Measurements from ENCODE around the gene MYO10.
A peak's percentile ranks its signal among the peaks of the same experiment; 100 is the strongest.

Gene MYO10

DNA sequence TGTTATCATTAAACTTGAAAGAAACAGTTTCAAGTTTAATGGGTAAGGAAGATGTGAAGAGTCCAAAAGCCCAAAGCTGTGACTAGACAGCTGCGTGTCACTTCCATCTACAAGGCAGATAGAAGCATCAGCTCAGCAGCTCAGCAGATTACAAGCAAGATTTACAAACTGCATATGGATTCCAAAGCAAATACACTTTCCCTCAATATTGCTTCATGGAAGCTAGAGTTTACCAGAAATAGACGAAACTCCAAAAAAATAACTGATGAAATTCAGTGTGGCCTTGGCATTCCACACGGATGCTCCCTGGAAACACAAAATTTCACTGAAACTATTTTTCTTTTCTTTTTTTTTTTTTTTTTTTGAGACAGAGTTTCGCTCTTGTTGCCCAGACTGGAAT is 17.9 kb downstream of the MYO10 start:
- no peak for DNase-seq

DNA sequence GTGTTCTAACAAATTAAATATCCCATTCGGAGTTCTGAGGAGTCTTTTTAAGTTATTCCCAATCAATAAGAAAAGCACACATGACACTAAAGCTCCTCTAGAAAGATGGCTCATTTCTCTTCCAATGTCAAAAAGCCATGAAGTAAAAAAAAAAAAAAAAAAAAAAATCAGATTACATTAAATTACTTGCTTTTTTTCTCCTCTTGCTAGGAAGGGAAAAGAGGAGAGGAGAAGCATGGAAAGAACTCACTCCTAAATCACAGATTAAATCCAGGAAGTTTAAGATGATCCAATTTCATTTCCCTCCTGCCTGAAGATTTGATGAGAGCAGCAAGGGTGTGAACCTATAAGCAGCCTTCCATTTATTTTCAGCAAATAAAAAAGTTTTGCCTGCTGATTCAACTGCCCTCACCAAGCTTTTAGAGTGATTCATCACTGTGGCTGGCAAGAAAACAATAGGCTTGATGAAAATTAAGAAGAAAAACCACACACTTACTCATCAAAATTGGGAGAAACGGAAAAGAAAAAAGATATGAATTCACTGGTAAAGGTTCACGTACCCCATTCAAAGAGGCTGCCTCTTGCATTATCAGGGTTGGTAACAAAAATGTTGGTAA is 19.7 kb downstream of the MYO10 start:
- no peak for DNase-seq

DNA sequence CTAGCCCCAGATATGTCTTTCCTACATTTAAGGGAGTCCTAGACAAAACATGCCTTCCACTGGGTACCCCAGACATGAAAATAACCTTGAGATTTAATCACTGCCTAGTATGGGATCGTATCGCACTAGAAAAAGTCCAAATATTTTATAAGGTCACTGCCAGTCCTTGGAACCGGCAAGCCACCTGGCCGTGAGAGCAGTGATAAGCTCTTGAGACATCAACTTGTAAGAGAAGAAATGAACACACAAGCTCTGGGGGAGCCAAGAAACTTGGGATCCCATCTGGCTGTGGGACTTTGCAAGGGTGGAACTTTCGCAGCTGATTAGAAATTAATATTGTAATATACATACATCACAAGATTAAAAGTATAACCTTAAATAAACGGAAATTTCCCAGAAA is 21.5 kb downstream of the MYO10 start:
- DNase-seq, result no peak

DNA sequence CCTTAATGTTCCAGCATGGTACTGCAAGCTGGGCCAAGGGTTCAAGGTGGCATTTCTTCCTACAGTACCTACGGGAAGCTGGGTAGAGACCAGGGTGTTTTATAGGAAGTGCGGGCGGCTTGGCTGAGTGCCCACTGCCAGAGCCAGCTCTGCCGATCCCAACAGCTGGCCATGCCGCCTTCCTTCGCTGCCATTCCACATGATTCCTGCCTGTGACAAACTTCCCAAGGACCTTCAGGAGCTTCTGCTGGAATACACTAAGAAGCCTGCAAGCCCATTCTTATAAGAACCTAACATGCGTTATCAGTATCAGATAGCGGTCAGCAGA is 22.0 kb downstream of the MYO10 start:
- DNase-seq, result no peak

DNA sequence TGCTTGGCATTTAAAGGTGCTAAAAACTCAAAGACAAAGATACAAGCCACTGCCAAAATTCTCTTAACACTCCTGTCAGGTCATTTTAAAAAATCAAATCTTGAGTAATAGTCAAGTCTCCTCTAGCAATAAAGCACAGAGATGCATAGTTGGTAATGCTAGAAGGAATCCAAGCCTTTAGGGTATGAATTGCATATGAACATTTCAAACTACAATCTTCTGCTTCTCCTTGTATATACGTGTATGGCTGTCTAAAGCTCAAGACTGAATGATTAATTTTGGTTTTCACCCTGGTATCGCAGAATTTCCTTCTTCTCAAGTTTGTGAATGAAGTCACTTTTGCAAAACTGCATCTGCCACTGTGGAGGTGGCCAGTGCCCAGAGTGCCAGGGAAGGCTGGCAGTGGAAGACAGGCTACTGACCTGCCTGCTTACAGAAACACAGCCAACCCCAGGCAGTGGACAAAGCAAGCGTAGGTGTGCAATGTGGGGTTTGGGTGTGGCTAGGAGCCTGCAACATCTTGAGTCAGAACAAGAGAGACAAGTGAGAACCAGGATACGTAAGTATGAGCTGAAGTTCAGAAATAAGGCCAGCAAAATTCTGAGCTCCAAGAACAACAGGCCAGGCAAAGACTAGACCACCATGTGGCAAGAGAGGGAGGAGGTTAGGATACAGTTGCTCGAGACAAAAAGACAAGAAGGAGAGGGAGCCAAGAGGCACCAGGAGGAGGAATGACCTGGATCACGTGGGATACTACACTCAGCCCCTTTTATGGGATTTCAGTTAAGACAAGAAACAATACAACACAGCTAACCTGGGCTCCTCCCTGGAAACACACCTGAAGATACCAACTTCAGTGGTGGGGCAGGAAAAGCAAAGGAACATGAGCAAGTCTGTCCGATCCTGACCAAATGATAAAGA is 22.6 kb downstream of the MYO10 start:
- DNase-seq, result peak in 1 of 56 donors; percentile 2

DNA sequence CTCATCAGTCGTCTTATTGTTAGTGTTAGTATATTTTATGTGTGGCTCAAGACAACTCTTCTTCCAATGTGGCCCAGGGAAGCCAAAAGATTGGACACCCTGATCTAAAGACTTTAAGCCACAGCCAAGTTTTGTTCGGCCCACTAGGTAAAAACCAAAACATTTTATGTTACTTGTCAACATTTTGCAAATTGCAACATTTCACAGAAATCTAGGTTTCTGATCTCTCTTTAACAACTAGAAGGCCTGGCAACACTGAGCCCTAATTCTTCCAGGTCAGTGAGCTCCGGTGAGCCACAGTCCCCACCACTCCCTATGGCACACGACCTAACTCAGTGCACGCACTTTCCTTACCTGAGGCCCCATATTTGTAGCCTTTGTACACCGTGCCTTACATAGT is 24.0 kb downstream of the MYO10 start:
- DNase-seq, result no peak

DNA sequence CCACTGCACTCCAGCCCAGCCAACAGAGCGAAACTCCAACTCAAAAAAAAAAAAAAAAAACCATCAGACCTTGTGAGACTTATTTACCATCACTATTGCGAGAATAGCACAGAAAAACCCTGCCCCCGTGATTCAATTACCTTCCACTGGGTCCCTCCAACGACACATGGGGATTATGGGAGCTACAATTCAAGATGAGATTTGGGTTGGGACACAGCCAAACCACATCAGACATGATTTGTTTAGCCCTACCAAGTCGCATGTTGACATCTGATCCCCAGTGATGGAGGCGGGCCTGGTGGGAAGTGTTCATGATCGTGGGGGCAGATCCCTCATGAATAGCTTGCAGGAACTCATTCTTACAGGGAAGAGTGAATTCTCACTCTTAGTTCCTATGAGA is 26.6 kb downstream of the MYO10 start:
- DNase-seq, result no peak

DNA sequence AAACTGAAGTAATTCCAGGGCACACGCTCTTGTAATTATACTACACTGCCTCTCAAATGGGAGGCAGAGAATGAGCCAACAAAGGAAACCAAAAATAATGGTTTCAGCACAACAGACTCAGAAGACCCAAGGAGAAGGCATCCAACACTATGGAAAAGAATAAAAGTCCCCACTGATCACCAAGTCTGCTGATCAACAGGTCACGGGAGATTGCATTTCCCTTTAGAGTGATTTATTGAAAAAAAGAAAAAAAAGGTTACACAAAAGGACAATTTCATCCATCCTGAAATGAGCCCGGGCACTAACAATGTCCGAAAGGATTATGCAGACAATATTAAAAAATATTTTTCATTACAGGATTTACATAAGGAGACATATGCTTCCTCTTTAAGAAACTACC is 28.8 kb downstream of the MYO10 start:
- DNase-seq, result no peak

DNA sequence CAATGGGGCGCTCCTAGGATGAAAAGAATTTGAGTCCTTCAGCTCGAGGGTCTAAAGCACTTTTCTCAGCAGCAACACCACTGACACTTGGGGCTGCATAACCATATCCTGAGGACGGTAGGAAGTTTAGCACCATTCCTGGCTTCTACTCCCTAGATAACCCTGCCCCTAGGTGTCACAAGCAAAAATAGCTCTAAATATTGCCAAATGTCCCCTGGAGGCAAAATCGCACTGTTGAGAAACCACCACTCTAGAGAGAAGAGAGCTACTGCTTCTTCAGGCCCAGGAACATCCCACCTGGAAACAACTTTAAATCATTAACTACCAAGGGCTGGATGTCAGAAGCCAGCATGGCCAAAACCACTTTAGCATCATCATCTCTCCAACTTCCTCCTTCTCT is 29.8 kb downstream of the MYO10 start:
- DNase-seq, result no peak

DNA sequence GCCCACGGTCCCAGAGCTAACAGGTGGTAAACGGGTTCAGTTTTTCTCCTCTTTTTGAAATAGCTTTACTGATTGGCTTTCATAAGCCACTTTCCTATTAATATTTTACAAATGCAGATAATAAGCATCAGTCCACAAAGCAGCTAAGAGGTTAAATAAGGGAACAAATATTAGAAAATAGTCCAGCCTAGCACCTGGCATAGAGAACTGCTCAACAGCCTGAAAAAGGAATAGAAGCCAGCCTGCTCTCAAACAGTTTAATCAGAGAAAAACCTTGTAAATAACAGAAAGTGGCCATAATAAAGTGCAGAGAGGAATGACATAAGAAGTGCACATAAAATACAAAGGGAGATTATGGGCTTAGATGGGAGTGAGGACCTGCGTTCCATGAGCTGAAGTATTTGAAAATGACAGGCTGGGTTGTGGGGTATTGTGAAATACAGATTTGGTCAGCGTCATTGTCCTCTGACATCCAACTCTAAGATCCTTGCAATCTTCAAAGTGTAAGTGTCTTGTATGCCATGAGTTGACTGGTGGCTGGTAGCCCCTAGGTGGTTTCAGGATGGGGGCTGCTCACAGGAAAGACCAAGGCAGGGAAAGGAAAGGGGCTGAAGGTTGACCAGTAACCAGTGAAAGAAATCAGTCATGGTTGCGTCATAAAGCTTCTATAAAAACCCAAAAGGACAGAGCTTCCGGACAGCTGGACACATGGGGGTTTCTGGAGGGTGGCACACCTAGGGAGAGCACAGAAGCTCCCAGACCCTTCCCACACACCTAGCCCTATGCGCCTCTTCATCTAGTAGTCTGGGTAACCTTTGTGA is 32.4 kb downstream of the MYO10 start:
- no peak for DNase-seq

DNA sequence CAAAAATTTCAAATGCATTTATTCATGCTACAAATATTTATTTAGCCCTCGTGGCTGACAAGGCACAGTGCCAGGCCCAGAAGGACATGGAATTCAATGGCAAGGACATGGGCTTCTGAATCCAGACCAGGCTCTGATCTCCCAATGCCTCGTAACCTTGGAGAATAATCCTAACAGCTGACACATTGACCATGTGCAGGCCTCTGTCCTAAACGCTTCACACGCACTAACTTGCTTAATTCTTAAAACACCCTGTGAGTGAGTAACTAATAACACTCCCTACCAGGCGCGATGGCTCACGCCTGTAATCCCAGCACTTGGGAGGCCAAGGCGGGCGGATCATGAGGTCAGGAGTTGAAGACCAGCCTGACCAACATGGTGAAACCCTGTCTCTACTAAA is 33.2 kb downstream of the MYO10 start:
- no peak for DNase-seq

DNA sequence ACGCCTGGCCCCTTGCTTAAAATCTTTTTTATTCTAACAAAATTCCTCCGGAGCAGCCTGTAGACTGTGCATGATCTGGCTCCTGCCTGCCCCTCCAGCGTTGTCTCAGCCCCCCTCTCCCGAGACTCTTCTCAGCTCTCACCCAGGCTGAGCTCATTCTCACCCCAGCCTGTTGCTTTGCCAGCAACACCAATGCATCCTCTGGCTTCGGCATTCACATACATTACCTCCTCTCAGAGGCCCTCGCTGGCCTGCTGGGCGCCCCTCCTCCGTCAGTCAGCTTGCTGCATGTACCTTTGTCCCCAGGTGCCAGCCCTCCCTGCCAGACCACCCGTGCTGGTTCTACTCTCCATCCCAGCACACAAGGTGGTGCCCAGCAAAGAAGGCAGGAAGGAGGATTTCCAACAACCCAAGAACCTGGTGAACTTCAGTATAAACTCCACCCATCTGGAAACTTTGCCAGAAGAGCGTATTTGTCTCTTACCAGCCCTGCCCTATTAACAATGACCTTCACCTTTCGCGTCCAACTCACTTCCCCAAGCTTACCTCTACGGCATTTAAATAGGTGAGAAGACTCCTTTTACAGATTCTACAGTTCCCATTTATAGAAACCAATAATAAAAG is 35.0 kb downstream of the MYO10 start:
- no peak for DNase-seq

DNA sequence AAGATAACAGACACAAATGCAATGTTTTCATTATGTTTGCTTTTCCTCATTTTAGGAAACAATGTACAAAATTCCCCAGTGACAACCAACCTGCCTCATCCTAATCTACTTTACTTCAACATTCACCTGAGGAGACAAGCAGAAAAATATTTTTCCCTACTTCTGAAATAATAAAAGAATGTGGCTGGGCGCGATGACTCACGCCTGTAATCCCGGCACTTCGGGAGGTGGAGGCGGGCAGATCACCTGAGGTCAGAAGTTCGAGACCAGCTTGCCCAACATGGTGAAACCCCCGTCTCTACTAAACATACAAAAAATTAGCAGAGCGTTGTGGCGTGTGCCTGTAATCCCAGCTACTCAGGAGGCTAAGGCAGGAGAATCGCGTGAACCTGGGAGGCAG is 36.9 kb downstream of the MYO10 start:
- DNase-seq, result no peak

DNA sequence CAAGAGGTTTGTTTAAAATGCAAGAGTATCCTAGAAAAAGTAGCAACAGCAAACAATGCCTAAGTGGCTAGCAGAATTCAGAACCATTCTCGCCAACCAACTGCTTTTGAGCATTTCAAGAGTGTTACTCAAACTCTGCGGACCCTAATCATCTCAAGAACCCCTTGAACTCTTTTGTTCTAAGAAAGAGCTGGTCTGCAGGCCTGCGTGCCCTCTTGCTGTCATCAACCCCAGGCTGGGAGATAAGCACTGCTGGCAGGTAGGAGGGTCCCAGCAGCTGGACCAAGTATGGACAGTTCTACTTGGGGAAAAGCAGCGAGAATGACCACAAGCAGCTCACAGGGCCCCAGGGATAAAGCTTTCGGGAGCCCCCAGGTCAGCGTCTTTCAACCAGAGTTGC is 38.3 kb downstream of the MYO10 start:
- DNase-seq, result no peak

DNA sequence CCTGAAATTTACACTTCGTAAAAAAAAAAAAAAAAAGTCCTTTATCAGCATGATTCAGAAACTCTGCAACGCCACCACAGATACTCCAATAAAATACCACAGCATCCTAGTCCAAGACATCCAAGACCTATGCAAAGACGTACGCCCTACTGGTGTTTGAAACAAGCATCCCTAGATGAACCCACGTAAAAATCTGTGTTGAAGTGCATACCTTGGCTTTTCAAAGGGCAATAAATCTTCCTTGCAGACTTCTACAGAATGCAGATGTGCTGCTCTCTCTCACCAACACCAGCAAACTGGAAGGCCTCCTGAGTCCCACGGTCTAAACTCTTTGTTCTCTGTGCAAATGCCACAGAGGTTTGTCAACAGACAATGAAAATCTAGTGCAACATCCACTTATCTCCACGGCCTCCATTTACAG is 38.8 kb downstream of the MYO10 start:
- DNase-seq, result no peak

DNA sequence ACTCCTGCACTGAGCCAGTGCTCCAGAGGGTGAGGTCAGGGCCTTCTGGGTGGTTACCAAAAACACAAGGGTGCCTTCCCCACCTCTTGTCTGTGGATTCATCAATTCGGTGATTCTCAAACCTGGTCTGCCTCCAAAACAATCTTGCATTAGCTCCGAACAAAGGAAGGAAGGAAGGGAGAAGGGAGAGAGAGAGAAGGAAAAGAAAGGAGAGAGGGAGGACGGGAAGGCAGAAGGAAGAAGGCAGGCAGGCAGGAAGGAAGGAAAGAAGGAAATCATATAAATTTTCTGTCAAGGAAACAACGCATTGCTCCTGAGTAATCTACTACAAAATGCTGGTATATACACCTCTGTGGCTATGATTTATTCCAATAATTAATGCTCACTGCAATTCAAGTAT is 39.3 kb downstream of the MYO10 start:
- DNase-seq, result no peak

DNA sequence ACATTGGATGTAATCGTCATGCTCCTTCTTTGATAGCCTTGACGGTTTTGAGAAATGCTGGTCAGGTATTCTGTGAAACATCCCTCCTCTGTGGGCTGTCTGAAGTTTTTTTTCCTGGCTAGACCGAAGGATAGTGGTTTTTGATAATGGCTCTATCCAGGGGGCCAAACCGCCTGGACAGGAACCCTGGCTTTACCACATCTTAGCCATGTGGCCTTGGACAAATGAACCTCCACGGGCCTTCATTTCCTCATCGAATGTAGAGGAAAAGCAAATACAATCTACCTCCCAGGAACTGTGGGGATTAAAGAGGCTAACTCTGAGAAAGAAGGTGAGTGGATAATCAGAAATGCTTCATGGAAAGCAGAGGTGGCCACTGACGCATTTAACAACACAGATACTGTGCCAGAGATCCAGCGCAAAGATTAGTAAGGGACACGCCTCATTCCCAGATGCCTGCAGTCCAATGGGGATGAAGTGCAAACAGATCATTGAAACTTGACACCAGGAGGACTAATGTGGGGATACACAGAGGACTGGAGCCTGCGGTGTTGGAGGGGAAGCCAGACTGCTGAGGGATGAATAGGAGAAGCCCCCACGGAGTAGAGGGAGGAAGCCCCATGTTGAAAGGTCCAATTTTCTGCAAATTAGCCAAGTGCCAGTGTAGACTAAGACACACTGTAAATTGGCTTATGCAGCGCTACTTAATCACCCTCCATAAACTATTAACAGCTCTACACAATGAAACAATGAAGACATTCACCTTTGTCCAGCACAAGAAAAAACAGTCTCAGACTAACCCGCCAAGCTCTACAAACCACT is 41.6 kb downstream of the MYO10 start:
- DNase-seq, result no peak

DNA sequence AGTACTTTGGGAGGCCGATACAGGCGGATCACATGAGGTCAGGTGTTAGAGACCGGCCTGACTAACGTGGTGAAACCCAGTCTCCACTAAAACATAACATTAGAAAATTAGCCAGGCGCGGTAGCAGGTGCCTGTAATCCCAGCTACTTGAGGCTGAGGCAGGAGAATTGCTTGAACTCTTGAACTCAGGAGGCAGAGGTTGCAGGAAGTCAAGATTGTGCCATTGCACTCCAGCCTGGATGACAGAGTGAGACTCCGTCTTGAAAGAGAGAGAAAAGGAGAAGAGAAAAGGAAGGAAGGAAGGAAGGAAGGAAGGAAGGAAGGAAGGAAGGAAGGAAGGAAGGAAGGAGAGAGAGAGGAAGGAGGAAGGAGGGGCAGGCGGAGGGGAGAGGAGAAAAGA is 45.1 kb downstream of the MYO10 start:
- no peak for DNase-seq

DNA sequence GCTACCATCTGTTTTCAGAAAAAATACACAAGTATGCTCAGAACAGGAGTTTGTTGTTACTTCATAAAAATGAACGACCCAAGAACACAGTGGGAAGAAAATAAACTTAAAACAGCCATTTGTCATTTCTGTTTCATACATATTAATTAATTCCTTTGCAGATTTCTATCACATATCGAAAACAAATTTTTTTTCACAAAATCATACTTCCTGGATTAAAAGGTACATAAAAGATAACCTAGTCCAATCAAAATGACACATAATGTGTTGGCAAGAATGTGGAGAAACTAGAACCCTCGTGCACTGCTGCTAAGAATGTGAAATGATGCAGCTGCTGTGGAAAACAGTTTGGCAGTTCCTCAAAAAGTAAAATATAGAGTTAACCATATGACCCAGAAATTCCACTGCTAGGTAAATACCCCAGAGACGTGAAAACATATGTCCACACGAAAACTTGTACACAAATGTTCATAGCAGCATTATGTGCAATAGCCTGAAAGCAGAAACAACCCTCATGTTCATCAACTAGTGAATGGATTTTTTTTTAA is 46.0 kb downstream of the MYO10 start:
- DNase-seq, result no peak

DNA sequence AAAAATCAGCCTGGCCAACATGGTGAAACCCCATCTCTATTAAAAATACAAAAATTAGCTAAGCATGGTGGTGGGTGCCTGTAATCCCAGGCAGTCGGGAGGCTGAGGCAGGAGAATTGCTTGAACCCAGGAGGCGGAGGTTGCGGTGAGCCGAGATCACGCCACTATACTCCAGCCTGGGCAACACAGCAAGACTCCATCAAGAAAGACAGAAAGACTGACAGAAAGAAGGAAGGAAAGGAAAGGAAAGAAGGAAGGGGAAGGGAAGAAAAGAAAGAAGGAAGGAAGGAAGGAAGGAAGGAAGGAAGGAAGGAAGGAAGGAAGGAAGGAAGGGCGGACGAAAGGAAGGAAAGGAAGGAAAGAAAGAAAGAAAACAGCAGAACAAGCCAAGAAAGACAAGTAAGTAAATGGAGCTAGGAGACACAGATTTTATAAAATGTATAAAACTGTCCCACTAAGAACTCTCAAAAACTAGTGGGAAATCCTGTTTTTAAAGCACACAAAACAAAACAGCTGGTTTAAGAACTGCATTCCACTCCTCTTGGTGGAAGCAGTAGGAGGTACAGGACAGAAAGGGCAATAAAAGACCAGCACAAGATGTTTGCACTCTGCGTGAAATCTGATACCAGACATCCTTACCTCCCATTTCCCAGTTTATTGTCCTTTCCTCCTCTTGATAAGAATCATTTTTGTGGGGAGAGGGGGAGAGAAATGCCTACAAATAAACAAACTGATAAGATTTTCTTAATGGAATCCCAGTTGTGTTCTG is 46.7 kb downstream of the MYO10 start:
- no peak for DNase-seq

All from amygdala (tissue), 56 donors.